HepG2 (cell line): ENCODE data around the gene FKBP14. TPM values are rescaled to one million over a fixed set of nuclear protein-coding genes. Genes with fewer than 3 reads are reported as not detected.
A peak's percentile ranks its signal among the peaks of the same experiment; 100 is the strongest.

Source experiments
- ELF1 ChIP-seq: sonication (generic); formaldehyde crosslinking; IDR thresholded peaks from 2 replicates; pipeline ENCODE4 v1.4.0; 2020; ENCODE audit warnings: missing genetic modification reagents
- ESRRA ChIP-seq: sonication (generic); formaldehyde crosslinking; IDR thresholded peaks from 2 replicates; pipeline ENCODE4 v1.5.1; 2020; ENCODE audit warnings: mild to moderate bottlenecking, low read depth, missing genetic modification reagents
- MBNL3 ChIP-seq: fragments of 250-450 bp; sonication (Bioruptor Pico); conservative IDR thresholded peaks from 2 replicates; pipeline ENCODE4 v1.8.0; 2022; ENCODE audit warnings: mild to moderate bottlenecking, inconsistent platforms
- NCOR1 ChIP-seq: fragments of 200-600 bp; sonication (generic); IDR thresholded peaks from 2 replicates; pipeline ENCODE4 v1.7.0; 2017; ENCODE audit warnings: antibody characterized with exemption, low read length, borderline replicate concordance
- NR1H2 ChIP-seq: sonication (generic); formaldehyde crosslinking; IDR thresholded peaks from 2 replicates; pipeline ENCODE4 v1.8.1; 2022; ENCODE audit warnings: low read depth, missing genetic modification reagents, borderline replicate concordance
- REST ChIP-seq, 2 experiments: IDR thresholded peaks; 2 replicates each; pipeline ENCODE4 v1.6.1; 2011 to 2012; ENCODE audit warnings: low read length in 2 of 2, borderline replicate concordance in 1 of 2, low read depth in 1 of 2, mild to moderate bottlenecking in 1 of 2, moderate library complexity in 1 of 2
- SIX4 ChIP-seq: sonication (generic); formaldehyde crosslinking; IDR thresholded peaks from 2 replicates; pipeline ENCODE4 v1.4.0; 2020; ENCODE audit warnings: missing genetic modification reagents
- SMAD3 ChIP-seq: sonication (generic); formaldehyde crosslinking; IDR thresholded peaks from 2 replicates; pipeline ENCODE4 v1.4.0; 2020; ENCODE audit warnings: missing genetic modification reagents
- TBP ChIP-seq: sonication (generic); formaldehyde crosslinking; IDR thresholded peaks from 2 replicates; pipeline ENCODE4 v1.5.0; 2020; ENCODE audit warnings: missing genetic modification reagents
- TCF7L2 ChIP-seq: IDR thresholded peaks from 2 replicates; pipeline ENCODE4 v1.6.1; 2011; ENCODE audit warnings: mild to moderate bottlenecking, low read depth, low read length, moderate library complexity
- TIGD3 ChIP-seq: sonication (generic); formaldehyde crosslinking; IDR thresholded peaks from 2 replicates; pipeline ENCODE4 v1.5.1; 2020; ENCODE audit warnings: mild to moderate bottlenecking, missing genetic modification reagents, borderline replicate concordance
- ZC3H4 ChIP-seq: sonication (generic); formaldehyde crosslinking; IDR thresholded peaks from 2 replicates; pipeline ENCODE4 v1.4.0; 2020; ENCODE audit warnings: missing genetic modification reagents, borderline replicate concordance
- ZFYVE20 ChIP-seq: sonication (generic); formaldehyde crosslinking; IDR thresholded peaks from 2 replicates; pipeline ENCODE4 v1.8.0; 2023; ENCODE audit warnings: low read depth, mild to moderate bottlenecking, moderate library complexity, missing genetic modification reagents, borderline replicate concordance
- ZGPAT ChIP-seq: IDR thresholded peaks from 2 replicates; pipeline ENCODE4 v1.6.1; 2016; ENCODE audit warnings: mild to moderate bottlenecking
- ZNF234 ChIP-seq: sonication (generic); formaldehyde crosslinking; conservative IDR thresholded peaks from 2 replicates; pipeline ENCODE4 v1.5.1; 2020; ENCODE audit warnings: mild to moderate bottlenecking, missing genetic modification reagents
- ZNF567 ChIP-seq: sonication (generic); formaldehyde crosslinking; IDR thresholded peaks from 2 replicates; pipeline ENCODE4 v1.8.1; 2023; ENCODE audit warnings: mild to moderate bottlenecking, missing genetic modification reagents, borderline replicate concordance
- ZNF674 ChIP-seq: sonication (generic); formaldehyde crosslinking; IDR thresholded peaks from 2 replicates; pipeline ENCODE4 v1.5.0; 2020; ENCODE audit warnings: low read depth, mild to moderate bottlenecking, missing genetic modification reagents
- ZNF790 ChIP-seq: sonication (generic); formaldehyde crosslinking; IDR thresholded peaks from 2 replicates; pipeline ENCODE4 v1.8.0; 2022; ENCODE audit warnings: missing genetic modification reagents, mild to moderate bottlenecking, borderline replicate concordance
- polyA plus RNA-seq, 8 experiments: library from polyadenylated mRNA; depleted of rRNA in 3 of 8; stranded (reverse) in 7 of 8; unstranded in 1 of 8; fragments of >200 nt; fragmentation: Illumina TruSeq in 4 of 8; extraction: Trizol in 4 of 8; gene quantifications; 2 replicates each; pipeline versions ENCODE4 v1.2.1 to v1.2.3, GENCODE V29; 2011 to 2016; ENCODE audit warnings: low read depth in 4 of 8, missing spikeins in 1 of 8, mixed read lengths in 1 of 8; ENCODE audit not compliant: insufficient read depth in 1 of 8
- total RNA-seq, 5 experiments: library from RNA; depleted of rRNA; stranded (reverse); fragments of >200 nt; fragmentation: Illumina TruSeq; extraction: Trizol; gene quantifications; 2 replicates each; pipeline ENCODE4 v1.2.3, GENCODE V29; 2016; ENCODE audit warnings: low read depth in 1 of 5
- TF ChIP-seq, protein P1 (sequence below): sonication (generic); formaldehyde crosslinking; IDR thresholded peaks from 2 replicates; pipeline ENCODE4 v1.9.0; 2021; ENCODE audit warnings: missing genetic modification reagents, borderline replicate concordance
- TF ChIP-seq, protein P2 (sequence below): IDR thresholded peaks from 2 replicates; pipeline ENCODE4 v1.6.1; 2016; ENCODE audit warnings: low read depth, borderline replicate concordance

Gene FKBP14
- total and polyA plus RNA-seq, 2 of the 13 experiments (the other 11 are each of a cell fraction or from before 2014, with no cell fraction given): 20.0 to 32.3 TPM

- TF ChIP-seq, protein P1, sequence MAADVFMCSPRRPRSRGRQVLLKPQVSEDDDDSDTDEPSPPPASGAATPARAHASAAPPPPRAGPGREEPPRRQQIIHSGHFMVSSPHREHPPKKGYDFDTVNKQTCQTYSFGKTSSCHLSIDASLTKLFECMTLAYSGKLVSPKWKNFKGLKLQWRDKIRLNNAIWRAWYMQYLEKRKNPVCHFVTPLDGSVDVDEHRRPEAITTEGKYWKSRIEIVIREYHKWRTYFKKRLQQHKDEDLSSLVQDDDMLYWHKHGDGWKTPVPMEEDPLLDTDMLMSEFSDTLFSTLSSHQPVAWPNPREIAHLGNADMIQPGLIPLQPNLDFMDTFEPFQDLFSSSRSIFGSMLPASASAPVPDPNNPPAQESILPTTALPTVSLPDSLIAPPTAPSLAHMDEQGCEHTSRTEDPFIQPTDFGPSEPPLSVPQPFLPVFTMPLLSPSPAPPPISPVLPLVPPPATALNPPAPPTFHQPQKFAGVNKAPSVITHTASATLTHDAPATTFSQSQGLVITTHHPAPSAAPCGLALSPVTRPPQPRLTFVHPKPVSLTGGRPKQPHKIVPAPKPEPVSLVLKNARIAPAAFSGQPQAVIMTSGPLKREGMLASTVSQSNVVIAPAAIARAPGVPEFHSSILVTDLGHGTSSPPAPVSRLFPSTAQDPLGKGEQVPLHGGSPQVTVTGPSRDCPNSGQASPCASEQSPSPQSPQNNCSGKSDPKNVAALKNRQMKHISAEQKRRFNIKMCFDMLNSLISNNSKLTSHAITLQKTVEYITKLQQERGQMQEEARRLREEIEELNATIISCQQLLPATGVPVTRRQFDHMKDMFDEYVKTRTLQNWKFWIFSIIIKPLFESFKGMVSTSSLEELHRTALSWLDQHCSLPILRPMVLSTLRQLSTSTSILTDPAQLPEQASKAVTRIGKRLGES (CRISPR knock-in tag): no peak
- TF ChIP-seq ZNF790 (CRISPR knock-in tag): no peak; the same call in 1 of the 2 replicates
- no peak for TF ChIP-seq TCF7L2
- TF ChIP-seq TIGD3 (CRISPR knock-in tag): no peak
- 0 out of 2 replicates have a peak, but pooled peaks have one; percentile 52 for TF ChIP-seq SIX4
- no peak for TF ChIP-seq NR1H2 (CRISPR knock-in tag)
- TF ChIP-seq ZNF567: no peak
- TF ChIP-seq REST (IDR thresholded peaks at IDR 0.05; ENCODE audit: borderline replicate concordance in 1 of 2, low read depth in 1 of 2, low read length in 2 of 2): no peak; a peak in 1 of 4 replicates
- peak; percentile 60 for TF ChIP-seq ELF1 (CRISPR knock-in tag)
- TF ChIP-seq ZGPAT (CRISPR knock-in tag): peak; percentile 82
- no peak for TF ChIP-seq MBNL3 (CRISPR knock-in tag)
- TF ChIP-seq ESRRA (CRISPR knock-in tag): peak; percentile 35; the same call in 1 of the 2 replicates
- no peak; the same call in 1 of the 2 replicates for TF ChIP-seq NCOR1
- TF ChIP-seq SMAD3 (CRISPR knock-in tag): 0 out of 2 replicates have a peak, but pooled peaks have one; percentile 44
- TF ChIP-seq, protein P2, sequence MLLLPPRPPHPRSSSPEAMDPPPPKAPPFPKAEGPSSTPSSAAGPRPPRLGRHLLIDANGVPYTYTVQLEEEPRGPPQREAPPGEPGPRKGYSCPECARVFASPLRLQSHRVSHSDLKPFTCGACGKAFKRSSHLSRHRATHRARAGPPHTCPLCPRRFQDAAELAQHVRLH (CRISPR knock-in tag): no peak; the same call in 1 of the 2 replicates
- no peak for TF ChIP-seq ZC3H4
- TF ChIP-seq ZNF674 (CRISPR knock-in tag): no peak
- no peak for TF ChIP-seq ZNF234 (CRISPR knock-in tag)
- TF ChIP-seq ZFYVE20 (CRISPR knock-in tag): no peak
- 0 out of 2 replicates have a peak, but pooled peaks have one; percentile 8 for TF ChIP-seq TBP
Measured at GRCh38 chr7:30028216-30028748, 1.8 kb upstream of the FKBP14 start, which contains the start of gene PLEKHA8 (continued).
